Body of pancreas (tissue), 4 donors: ENCODE results near the gene MRPS31. TPM values are rescaled to one million over a fixed set of nuclear protein-coding genes. Genes with fewer than 3 reads are reported as not detected.

Source experiments
- ATAC-seq: fragments of 150-250 bp; one replicate; pipeline ENCODE4 v1.9.1; 2016
- DNase-seq, 4 donors: peaks; one replicate each; pipeline ENCODE4 v3.0.0-alpha.2; 2019
- H3K27ac ChIP-seq, 4 donors: fragments of 200-600 bp; sonication (generic); 1 replicate in 3 of 4; 2 replicates in 1 of 4; pipeline versions ENCODE4 v1.5.1 to v1.6.1; 2016 to 2019; ENCODE audit warnings: mild to moderate bottlenecking in 1 of 4, mixed read lengths in 1 of 4, moderate library complexity in 1 of 4
- H3K27me3 ChIP-seq, 2 donors: fragments of 200-600 bp; sonication (generic); one replicate each; pipeline ENCODE4 v1.6.0; 2016; ENCODE audit warnings: mild to moderate bottlenecking in 1 of 2
- H3K36me3 ChIP-seq, 2 donors: fragments of 200-600 bp; sonication (generic); replicated peaks in 1 of 2; 2 replicates each; pipeline ENCODE4 v1.5.1; 2016; ENCODE audit warnings: low read depth in 2 of 2; ENCODE audit not compliant: insufficient read depth in 1 of 2
- H3K4me1 ChIP-seq: fragments of 200-600 bp; sonication (generic); one replicate; pipeline ENCODE4 v1.6.0; 2016
- H3K4me3 ChIP-seq, 2 donors: fragments of 200-600 bp; sonication (generic); 1 replicate in 1 of 2; 2 replicates in 1 of 2; pipeline ENCODE4 v1.5.1; 2016 to 2019
- H3K9me3 ChIP-seq, 3 donors: fragments of 200-600 bp; sonication (generic); 1 replicate in 2 of 3; 2 replicates in 1 of 3; pipeline ENCODE4 v1.5.1; 2016
- POLR2A ChIP-seq, 3 donors: fragments of 450-650 bp; IDR thresholded peaks; one replicate each; pipeline ENCODE4 v1.6.1; 2016; ENCODE audit warnings: antibody characterized with exemption in 3 of 3, mild to moderate bottlenecking in 2 of 3
- whole genome bisulfite sequencing, 2 donors: methylation state at CpG; one replicate each; pipeline ENCODE4 v1.1.5; 2017; 5-methylcytosine and 5-hydroxymethylcytosine counted together
- intact Hi-C: fragments of 100-400 bp; cut with DNase I; formaldehyde crosslinking; loops from one replicate; pipeline ENCODE4 v1.15.1; 2023
- microRNA counts, 2 donors: library from miRNA; unstranded; fragments of <30 nt; microRNA quantifications; one replicate each; lab custom pipeline; 2017
- microRNA-seq, 2 donors: library from miRNA; unstranded; fragments of <30 nt; microRNA quantifications; one replicate each; pipeline ENCODE4, GENCODE V29; 2016; ENCODE audit warnings: borderline number of aligned reads in 2 of 2, borderline replicate concordance in 2 of 2
- small RNA-seq: library from RNA; depleted of rRNA; stranded (forward); fragments of <200 nt; gene quantifications from one replicate; pipeline ENCODE3, GENCODE V24; 2016
- total RNA-seq, 2 donors: library from RNA; depleted of rRNA; stranded (reverse); fragments of >200 nt; gene quantifications; one replicate each; pipeline ENCODE4 v1.1.0, GENCODE V29; 2016
- TF ChIP-seq, protein P1 (sequence below), 7 experiments: fragments of 450-650 bp in 4 of 7; fragments of 200-600 bp in 3 of 7; sonication (generic) in 3 of 7; IDR thresholded peaks; one replicate each; pipeline ENCODE4 v1.5.1; 2016 to 2019; ENCODE audit warnings: antibody characterized with exemption in 7 of 7

MRPS31 gene
- total RNA-seq, 2 donors from 2014 or later = 10.9 to 11.9 TPM

- Histone ChIP-seq H3K27ac (no peak overlapping the region), H3K4me1 (no peaks in the 10 kb centered on the region), H3K36me3 (no peaks in the 10 kb centered on the region), H3K27me3 (no peaks in the 10 kb centered on the region), H3K4me3 (no peak overlapping the region), H3K9me3 (no peaks in the 10 kb centered on the region)
- 48 to 50% methylated on average over 11 of the region's 11 CpGs for WGBS, 2 donors
- intact Hi-C loops = loop anchor here (10.0 kb wide), 2 partner anchors 608 to 738 kb away; no protein-coding TSS in a partner anchor
- DNase-seq (no peak), ATAC-seq (peak; percentile 30)
- TF ChIP-seq, protein P1, sequence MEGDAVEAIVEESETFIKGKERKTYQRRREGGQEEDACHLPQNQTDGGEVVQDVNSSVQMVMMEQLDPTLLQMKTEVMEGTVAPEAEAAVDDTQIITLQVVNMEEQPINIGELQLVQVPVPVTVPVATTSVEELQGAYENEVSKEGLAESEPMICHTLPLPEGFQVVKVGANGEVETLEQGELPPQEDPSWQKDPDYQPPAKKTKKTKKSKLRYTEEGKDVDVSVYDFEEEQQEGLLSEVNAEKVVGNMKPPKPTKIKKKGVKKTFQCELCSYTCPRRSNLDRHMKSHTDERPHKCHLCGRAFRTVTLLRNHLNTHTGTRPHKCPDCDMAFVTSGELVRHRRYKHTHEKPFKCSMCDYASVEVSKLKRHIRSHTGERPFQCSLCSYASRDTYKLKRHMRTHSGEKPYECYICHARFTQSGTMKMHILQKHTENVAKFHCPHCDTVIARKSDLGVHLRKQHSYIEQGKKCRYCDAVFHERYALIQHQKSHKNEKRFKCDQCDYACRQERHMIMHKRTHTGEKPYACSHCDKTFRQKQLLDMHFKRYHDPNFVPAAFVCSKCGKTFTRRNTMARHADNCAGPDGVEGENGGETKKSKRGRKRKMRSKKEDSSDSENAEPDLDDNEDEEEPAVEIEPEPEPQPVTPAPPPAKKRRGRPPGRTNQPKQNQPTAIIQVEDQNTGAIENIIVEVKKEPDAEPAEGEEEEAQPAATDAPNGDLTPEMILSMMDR (IDR thresholded peaks at IDR 0.05) = peak in 6 of 7 experiments; percentile 51 to 74 (median 61)
- no peak for TF ChIP-seq POLR2A (IDR thresholded peaks at IDR 0.05)
These were observed 88.3 kb downstream of the MRPS31 start for GRCh38 chr13:40682449-40683240.

DNA sequence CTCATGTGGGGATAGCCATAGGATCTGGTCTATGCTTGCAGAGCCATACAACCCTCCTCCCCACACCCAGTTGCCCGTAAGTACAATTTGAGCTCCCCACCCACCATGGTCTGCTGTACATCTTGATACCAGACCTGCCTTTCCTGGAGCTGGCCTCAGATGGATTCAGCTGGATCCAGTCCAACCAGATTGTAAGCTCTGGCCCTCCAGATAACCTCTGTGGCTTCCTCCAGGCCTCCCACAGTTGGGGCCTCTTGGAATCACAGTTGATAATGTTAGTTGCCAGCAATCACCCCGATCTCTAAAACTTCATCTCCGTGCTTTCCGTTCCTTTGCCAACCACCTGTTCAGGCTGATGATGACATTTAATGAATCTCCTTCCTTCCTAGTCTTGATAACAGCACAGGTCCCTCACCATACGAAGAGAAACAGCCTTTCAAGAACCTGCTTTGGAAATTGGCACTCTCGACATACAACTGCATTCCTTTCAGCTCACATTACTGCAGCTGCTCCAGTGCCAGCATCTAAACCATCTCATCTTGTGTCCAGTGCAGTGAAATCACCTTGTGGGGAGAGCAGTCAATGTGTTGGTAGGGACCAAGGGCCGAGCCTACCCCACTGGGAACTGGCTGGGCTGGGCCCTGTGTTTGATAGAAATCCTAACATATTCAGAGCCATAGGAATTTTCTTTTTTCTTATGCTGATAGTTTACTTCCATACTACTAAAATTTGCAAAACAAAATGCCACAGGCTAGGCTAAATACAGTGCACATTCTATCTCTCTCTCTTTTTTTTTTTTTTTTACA is 89.4 kb downstream of the MRPS31 start:
- Histone ChIP-seq H3K27ac (no peak overlapping the region), H3K36me3 (no peaks in the 10 kb centered on the region), H3K9me3 (no peaks in the 10 kb centered on the region), H3K4me3 (no peak overlapping the region), H3K4me1 (peaks cover 6% of the 10 kb centered on the region), H3K27me3 (no peaks in the 10 kb centered on the region)
- ATAC-seq (no peak), DNase-seq (no peak)
- 50 to 63% methylated on average over 7 of the region's 7 CpGs for WGBS, 2 donors
- TF ChIP-seq POLR2A (IDR thresholded peaks at IDR 0.05) = no peak
- TF ChIP-seq, protein P1 (IDR thresholded peaks at IDR 0.05) = no peak
- intact Hi-C loops = loop anchor here (10.0 kb wide), 2 partner anchors 607 to 737 kb away; no protein-coding TSS in a partner anchor

GRCh38 chr13:40680659-40681323 is 90.2 kb downstream of the MRPS31 start:
- H3K4me1 ChIP-seq = peaks cover 6% of the 10 kb centered on the region
- TF ChIP-seq POLR2A (IDR thresholded peaks at IDR 0.05) = no peak
- TF ChIP-seq, protein P1 (IDR thresholded peaks at IDR 0.05) = no peak
- intact Hi-C loops = loop anchor here (10.0 kb wide), 2 partner anchors 606 to 736 kb away; no protein-coding TSS in a partner anchor
- 87% methylated on average over 7 of the region's 7 CpGs for WGBS, 2 donors
- no peak overlapping the region for H3K4me3 ChIP-seq
- no peaks in the 10 kb centered on the region for H3K36me3 ChIP-seq
- H3K9me3 ChIP-seq = no peaks in the 10 kb centered on the region
- H3K27ac ChIP-seq = no peak overlapping the region
- DNase-seq = no peak
- no peak for ATAC-seq
- no peaks in the 10 kb centered on the region for H3K27me3 ChIP-seq

- TF ChIP-seq, protein P1 (IDR thresholded peaks at IDR 0.05) = no peak
- TF ChIP-seq POLR2A (IDR thresholded peaks at IDR 0.05) = no peak
- 93 to 95% methylated on average over 6 of the region's 6 CpGs for WGBS, 2 donors
- no peak for ATAC-seq
- no peak overlapping the region for H3K27ac ChIP-seq
- no peaks in the 10 kb centered on the region for H3K27me3 ChIP-seq
- intact Hi-C loops = no loop called here
- no peaks in the 10 kb centered on the region for H3K9me3 ChIP-seq
- H3K4me3 ChIP-seq = no peak overlapping the region
- H3K4me1 ChIP-seq = peaks cover 6% of the 10 kb centered on the region
- no peaks in the 10 kb centered on the region for H3K36me3 ChIP-seq
- no peak for DNase-seq
These were observed 91.5 kb downstream of the MRPS31 start for GRCh38 chr13:40679480-40679985.

MicroRNAs encoded within 50 kb of the gene (microRNA counts, 767-probe panel; counts per million panel counts)
- microRNA hsa-miR-320d (lab: Ali Mortazavi, UCI) (0 to 736 counts per million in 2 donors), microRNA hsa-miR-621 (lab: Ali Mortazavi, UCI) (0 to 736 counts per million in 2 donors)

Small RNA genes lying within 50 kb of the gene (microRNA-seq; reads per million reads assigned to microRNA genes)
- gene MIR320D1 = 0 reads per million in 2 donors
- 0 reads per million in 2 donors for gene MIR621

Small RNA genes lying within 50 kb of the gene (small RNA-seq; reads per million reads assigned to genes)
- gene MIR320D1 (not detected), gene MIR621 (not detected), gene RF00017 (not detected)

Other genes starting within 250 kb of the MRPS31 start
- 10 to 100 TPM; 24.1 to 51.1 TPM for gene FOXO1, start 104.5 kb downstream of the MRPS31 start, total RNA-seq
- 10 to 100 TPM in 1 of 2 donors, 1 to 10 TPM in 1; 4.6 to 27.8 TPM for gene SLC25A15, start 18.4 kb upstream of the MRPS31 start, total RNA-seq
- gene ELF1, start 248.1 kb upstream of the MRPS31 start, total RNA-seq = 10 to 100 TPM; 40.5 to 61.7 TPM